ENCODE measurements around the gene ASH1L. TPM values are rescaled to one million over a fixed set of nuclear protein-coding genes. Genes with fewer than 3 reads are reported as not detected.
"Not testable (repeated sequence)": the region's sequence is repeated elsewhere in the genome, so short reads cannot be mapped to it uniquely, and the experiment has no call there.

Gene ASH1L
- total RNA-seq, 4 donors from 2014 or later = 58.3 to 101 (median 73.8) TPM

- peak overlapping the region in 1 of 4 donors; percentile 3 for H3K4me3 ChIP-seq
Observed at GRCh38 chr1:155598842-155599331, 36.3 kb upstream of the ASH1L start.

GRCh38 chr1:155596864-155597263 lies 34.3 kb upstream of the ASH1L start:
- no peaks in the 10 kb centered on the region for H3K27me3 ChIP-seq
- TF ChIP-seq POLR2A (IDR thresholded peaks at IDR 0.05) (no peak), CTCF (IDR thresholded peaks at IDR 0.05) (no peak)
- no peak overlapping the region for H3K4me3 ChIP-seq
- no peak for DNase-seq
- no peak overlapping the region for H3K27ac ChIP-seq
- no peaks in the 10 kb centered on the region for H3K9me3 ChIP-seq
- H3K36me3 ChIP-seq = no peaks in the 10 kb centered on the region
- H3K4me1 ChIP-seq = no peaks in the 10 kb centered on the region

More at GRCh38 chr1:155598842-155599331, 36.3 kb upstream of the ASH1L start:
- Histone ChIP-seq H3K27me3 (no peaks in the 10 kb centered on the region), H3K9me3 (no peaks in the 10 kb centered on the region), H3K27ac (no peak overlapping the region), H3K4me1 (no peaks in the 10 kb centered on the region), H3K36me3 (no peaks in the 10 kb centered on the region)
- TF ChIP-seq CTCF (IDR thresholded peaks at IDR 0.05) = no peak
- TF ChIP-seq POLR2A (IDR thresholded peaks at IDR 0.05) = no peak
- no peak for DNase-seq

- not testable (repeated sequence) for H3K9me3 ChIP-seq, H3K27ac ChIP-seq, H3K36me3 ChIP-seq, H3K27me3 ChIP-seq, H3K4me1 ChIP-seq, DNase-seq, H3K4me3 ChIP-seq
Observed at GRCh38 chr1:155595877-155596474, 33.4 kb upstream of the ASH1L start.

- H3K4me1 ChIP-seq = no peaks in the 10 kb centered on the region
- H3K27ac ChIP-seq = no peak overlapping the region
- no peaks in the 10 kb centered on the region for H3K36me3 ChIP-seq
- H3K9me3 ChIP-seq = no peaks in the 10 kb centered on the region
- DNase-seq = peak in 1 of 3 donors; percentile 47
- H3K4me3 ChIP-seq = no peak overlapping the region
- peak in 5 of 6 experiments; percentile 42 to 70 (median 63) for TF ChIP-seq CTCF (IDR thresholded peaks at IDR 0.05)
- TF ChIP-seq POLR2A (IDR thresholded peaks at IDR 0.05) = no peak
- H3K27me3 ChIP-seq = no peaks in the 10 kb centered on the region
Observed at GRCh38 chr1:155591770-155592169, 29.2 kb upstream of the ASH1L start.

- DNase-seq, H3K27ac ChIP-seq, H3K9me3 ChIP-seq, H3K4me3 ChIP-seq, H3K4me1 ChIP-seq, H3K27me3 ChIP-seq, H3K36me3 ChIP-seq: not testable (repeated sequence)
Observed at GRCh38 chr1:155590516-155591247, 28.1 kb upstream of the ASH1L start.

GRCh38 chr1:155589282-155589681 lies 26.7 kb upstream of the ASH1L start:
- not testable (repeated sequence) for H3K27me3 ChIP-seq, H3K9me3 ChIP-seq

GRCh38 chr1:155583846-155584245 lies 21.2 kb upstream of the ASH1L start:
- H3K4me3 ChIP-seq, H3K4me1 ChIP-seq, H3K36me3 ChIP-seq, H3K27ac ChIP-seq, H3K27me3 ChIP-seq, H3K9me3 ChIP-seq, DNase-seq: not testable (repeated sequence)

More at GRCh38 chr1:155589282-155589681, 26.7 kb upstream of the ASH1L start:
- not testable (repeated sequence) for H3K36me3 ChIP-seq, H3K4me1 ChIP-seq, H3K27ac ChIP-seq, DNase-seq, H3K4me3 ChIP-seq

- H3K4me3 ChIP-seq, H3K4me1 ChIP-seq, H3K9me3 ChIP-seq, H3K27ac ChIP-seq, DNase-seq, H3K36me3 ChIP-seq, H3K27me3 ChIP-seq: not testable (repeated sequence)
Observed at GRCh38 chr1:155575608-155576007, 13.0 kb upstream of the ASH1L start.

All from Peyer's patch (tissue), 4 donors.